IPS-NIHi11 (cell line): ENCODE measurements around the gene CERS2.
"Not testable (repeated sequence)": the region's sequence is repeated elsewhere in the genome, so short reads cannot be mapped to it uniquely, and the experiment has no call there.

Source experiments
- DNase-seq: peaks from one replicate; pipeline ENCODE4 v3.0.0; 2012; ENCODE audit warnings: mixed read lengths, low spot score

Gene CERS2

GRCh38 chr1:150970808-150971582 lies 3.6 kb downstream of the CERS2 start:
- DNase-seq = no peak

GRCh38 chr1:150969626-150970025 lies 5.0 kb downstream of the CERS2 start:
- DNase-seq = no peak

GRCh38 chr1:150968491-150968890 lies 6.1 kb downstream of the CERS2 start:
- DNase-seq = no peak

GRCh38 chr1:150967936-150968335 lies 6.7 kb downstream of the CERS2 start:
- DNase-seq = no peak

GRCh38 chr1:150966011-150966410 lies 8.6 kb downstream of the CERS2 start:
- no peak for DNase-seq

- DNase-seq = no peak
Measured at GRCh38 chr1:150965605-150966004, 9.0 kb downstream of the CERS2 start.

- no peak for DNase-seq
Measured at GRCh38 chr1:150964164-150964489, 10.5 kb downstream of the CERS2 start.

- no peak for DNase-seq
Measured at GRCh38 chr1:150963321-150964163, 11.1 kb downstream of the CERS2 start.

- no peak for DNase-seq
Measured at GRCh38 chr1:150961756-150962155, 12.9 kb downstream of the CERS2 start.

GRCh38 chr1:150960646-150961045 lies 14.0 kb downstream of the CERS2 start:
- no peak for DNase-seq

- no peak for DNase-seq
Measured at GRCh38 chr1:150957666-150958065, 17.0 kb downstream of the CERS2 start.

- no peak for DNase-seq
Measured at GRCh38 chr1:150955280-150955679, 19.4 kb downstream of the CERS2 start.

- no peak for DNase-seq
Measured at GRCh38 chr1:150954708-150955107, 19.9 kb downstream of the CERS2 start.

- DNase-seq = no peak
Measured at GRCh38 chr1:150944856-150945255, 29.8 kb downstream of the CERS2 start.

- DNase-seq = no peak
Measured at GRCh38 chr1:150931773-150932172, 42.9 kb downstream of the CERS2 start.

- not testable (repeated sequence) for DNase-seq
Measured at GRCh38 chr1:150928775-150929174, 45.9 kb downstream of the CERS2 start.

- DNase-seq = no peak
Measured at GRCh38 chr1:150928286-150928685, 46.3 kb downstream of the CERS2 start.

- no peak for DNase-seq
Measured at GRCh38 chr1:150927624-150928023, 47.0 kb downstream of the CERS2 start.

- DNase-seq = peak; percentile 92
Measured at GRCh38 chr1:150926097-150926741, 48.4 kb downstream of the CERS2 start, which contains the start of gene SETDB1. TSS of gene SETDB1 (plus strand) at chr1:150926363. CDS start at chr1:150927715, 1,352 bp downstream.

GRCh38 chr1:150925080-150925479 lies 49.6 kb downstream of the CERS2 start:
- no peak for DNase-seq

- DNase-seq = peak; percentile 61
Measured at GRCh38 chr1:150922519-150922975, 52.1 kb downstream of the CERS2 start.

- DNase-seq = no peak
Measured at GRCh38 chr1:150917387-150917786, 57.2 kb downstream of the CERS2 start.
